ENCODE measurements around the gene SKIC2.
A peak's percentile ranks its signal among the peaks of the same experiment; 100 is the strongest.
"Not testable (repeated sequence)": the region's sequence is repeated elsewhere in the genome, so short reads cannot be mapped to it uniquely, and the experiment has no call there.

SKIC2 gene
- 115 to 144 (median 125) reads per million in 3 donors for total RNA-seq

- no peaks in the 10 kb centered on the region for H3K9me3 ChIP-seq (ENCODE audit: control insufficient read depth, low read length)
- H3K4me1 ChIP-seq (ENCODE audit: control insufficient read depth, insufficient read depth, low read length, poor library complexity, severe bottlenecking) = peaks cover 14% of the 10 kb centered on the region
- peak within 1 kb of the TSS; percentile 77 for H3K4me3 ChIP-seq (ENCODE audit: insufficient read depth, low read depth, low read length, poor library complexity, severe bottlenecking)
- H3K27ac ChIP-seq (ENCODE audit: insufficient read depth, low read length, poor library complexity, severe bottlenecking) = peak within 1 kb of the TSS; percentile 89
- H3K27me3 ChIP-seq (replicated peaks; ENCODE audit: control insufficient read depth, insufficient read depth, low read length, poor library complexity, severe bottlenecking) = no peaks in the 10 kb centered on the region
- peak; percentile 96 to 98 (median 96) for DNase-seq
- peaks cover 63% of the 10 kb centered on the region for H3K36me3 ChIP-seq (ENCODE audit: control insufficient read depth, insufficient read depth, low read length)
Observed at GRCh38 chr6:31958741-31959739, at the start of gene SKIC2, which contains the start of gene NELFE. Gene SKIC2, plus strand, starts transcription at chr6:31959175. Its CDS starts 18 bp downstream, at chr6:31959193. Gene NELFE, minus strand, starts transcription at chr6:31958971. Its CDS starts 525 bp downstream, at chr6:31958446.

- not testable (repeated sequence) for H3K36me3 ChIP-seq (ENCODE audit: control insufficient read depth, insufficient read depth, low read length); DNase-seq; H3K9me3 ChIP-seq (ENCODE audit: control insufficient read depth, low read length); H3K4me1 ChIP-seq (ENCODE audit: control insufficient read depth, insufficient read depth, low read length, poor library complexity, severe bottlenecking); H3K27me3 ChIP-seq (replicated peaks; ENCODE audit: control insufficient read depth, insufficient read depth, low read length, poor library complexity, severe bottlenecking); H3K27ac ChIP-seq (ENCODE audit: insufficient read depth, low read length, poor library complexity, severe bottlenecking); H3K4me3 ChIP-seq (ENCODE audit: insufficient read depth, low read depth, low read length, poor library complexity, severe bottlenecking)
Observed at GRCh38 chr6:31909298-31909697, 49.7 kb upstream of the SKIC2 start.

GRCh38 chr6:31911826-31912585, 47.0 kb upstream of the SKIC2 start:
- Histone ChIP-seq H3K27ac (ENCODE audit: insufficient read depth, low read length, poor library complexity, severe bottlenecking) (no peak overlapping the region), H3K36me3 (ENCODE audit: control insufficient read depth, insufficient read depth, low read length) (no peaks in the 10 kb centered on the region), H3K4me3 (ENCODE audit: insufficient read depth, low read depth, low read length, poor library complexity, severe bottlenecking) (no peak overlapping the region), H3K9me3 (ENCODE audit: control insufficient read depth, low read length) (no peaks in the 10 kb centered on the region), H3K4me1 (ENCODE audit: control insufficient read depth, insufficient read depth, low read length, poor library complexity, severe bottlenecking) (no peaks in the 10 kb centered on the region), H3K27me3 (replicated peaks; ENCODE audit: control insufficient read depth, insufficient read depth, low read length, poor library complexity, severe bottlenecking) (no peaks in the 10 kb centered on the region)
- no peak for DNase-seq

GRCh38 chr6:31915351-31915750, 43.6 kb upstream of the SKIC2 start:
- H3K4me1 ChIP-seq (ENCODE audit: control insufficient read depth, insufficient read depth, low read length, poor library complexity, severe bottlenecking) = no peaks in the 10 kb centered on the region
- no peak for DNase-seq
- no peak overlapping the region for H3K4me3 ChIP-seq (ENCODE audit: insufficient read depth, low read depth, low read length, poor library complexity, severe bottlenecking)
- no peak overlapping the region for H3K27ac ChIP-seq (ENCODE audit: insufficient read depth, low read length, poor library complexity, severe bottlenecking)
- H3K27me3 ChIP-seq (replicated peaks; ENCODE audit: control insufficient read depth, insufficient read depth, low read length, poor library complexity, severe bottlenecking) = no peaks in the 10 kb centered on the region
- no peaks in the 10 kb centered on the region for H3K9me3 ChIP-seq (ENCODE audit: control insufficient read depth, low read length)
- no peaks in the 10 kb centered on the region for H3K36me3 ChIP-seq (ENCODE audit: control insufficient read depth, insufficient read depth, low read length)

- Histone ChIP-seq H3K4me3 (ENCODE audit: insufficient read depth, low read depth, low read length, poor library complexity, severe bottlenecking) (no peak overlapping the region), H3K27ac (ENCODE audit: insufficient read depth, low read length, poor library complexity, severe bottlenecking) (no peak overlapping the region), H3K27me3 (replicated peaks; ENCODE audit: control insufficient read depth, insufficient read depth, low read length, poor library complexity, severe bottlenecking) (no peaks in the 10 kb centered on the region), H3K9me3 (ENCODE audit: control insufficient read depth, low read length) (no peaks in the 10 kb centered on the region), H3K4me1 (ENCODE audit: control insufficient read depth, insufficient read depth, low read length, poor library complexity, severe bottlenecking) (no peaks in the 10 kb centered on the region), H3K36me3 (ENCODE audit: control insufficient read depth, insufficient read depth, low read length) (no peaks in the 10 kb centered on the region)
- DNase-seq = no peak
Observed at GRCh38 chr6:31915756-31916155, 43.2 kb upstream of the SKIC2 start.

- Histone ChIP-seq H3K27me3 (replicated peaks; ENCODE audit: control insufficient read depth, insufficient read depth, low read length, poor library complexity, severe bottlenecking) (no peaks in the 10 kb centered on the region), H3K36me3 (ENCODE audit: control insufficient read depth, insufficient read depth, low read length) (no peaks in the 10 kb centered on the region), H3K9me3 (ENCODE audit: control insufficient read depth, low read length) (no peaks in the 10 kb centered on the region), H3K4me1 (ENCODE audit: control insufficient read depth, insufficient read depth, low read length, poor library complexity, severe bottlenecking) (no peaks in the 10 kb centered on the region), H3K4me3 (ENCODE audit: insufficient read depth, low read depth, low read length, poor library complexity, severe bottlenecking) (no peak overlapping the region), H3K27ac (ENCODE audit: insufficient read depth, low read length, poor library complexity, severe bottlenecking) (no peak overlapping the region)
- DNase-seq = no peak
Observed at GRCh38 chr6:31918069-31918720, 40.8 kb upstream of the SKIC2 start.

GRCh38 chr6:31919624-31920303, 39.2 kb upstream of the SKIC2 start:
- no peaks in the 10 kb centered on the region for H3K27me3 ChIP-seq (replicated peaks; ENCODE audit: control insufficient read depth, insufficient read depth, low read length, poor library complexity, severe bottlenecking)
- no peak overlapping the region for H3K27ac ChIP-seq (ENCODE audit: insufficient read depth, low read length, poor library complexity, severe bottlenecking)
- no peaks in the 10 kb centered on the region for H3K9me3 ChIP-seq (ENCODE audit: control insufficient read depth, low read length)
- no peaks in the 10 kb centered on the region for H3K4me1 ChIP-seq (ENCODE audit: control insufficient read depth, insufficient read depth, low read length, poor library complexity, severe bottlenecking)
- DNase-seq = no peak
- no peaks in the 10 kb centered on the region for H3K36me3 ChIP-seq (ENCODE audit: control insufficient read depth, insufficient read depth, low read length)
- no peak overlapping the region for H3K4me3 ChIP-seq (ENCODE audit: insufficient read depth, low read depth, low read length, poor library complexity, severe bottlenecking)

- Histone ChIP-seq H3K36me3 (ENCODE audit: control insufficient read depth, insufficient read depth, low read length) (no peaks in the 10 kb centered on the region), H3K9me3 (ENCODE audit: control insufficient read depth, low read length) (no peaks in the 10 kb centered on the region), H3K27me3 (replicated peaks; ENCODE audit: control insufficient read depth, insufficient read depth, low read length, poor library complexity, severe bottlenecking) (no peaks in the 10 kb centered on the region), H3K4me1 (ENCODE audit: control insufficient read depth, insufficient read depth, low read length, poor library complexity, severe bottlenecking) (no peaks in the 10 kb centered on the region), H3K27ac (ENCODE audit: insufficient read depth, low read length, poor library complexity, severe bottlenecking) (no peak overlapping the region), H3K4me3 (ENCODE audit: insufficient read depth, low read depth, low read length, poor library complexity, severe bottlenecking) (no peak overlapping the region)
- DNase-seq = no peak
Observed at GRCh38 chr6:31920811-31921210, 38.2 kb upstream of the SKIC2 start.

GRCh38 chr6:31922942-31923341, 36.0 kb upstream of the SKIC2 start:
- Histone ChIP-seq H3K9me3 (ENCODE audit: control insufficient read depth, low read length) (no peaks in the 10 kb centered on the region), H3K27ac (ENCODE audit: insufficient read depth, low read length, poor library complexity, severe bottlenecking) (no peak overlapping the region), H3K4me3 (ENCODE audit: insufficient read depth, low read depth, low read length, poor library complexity, severe bottlenecking) (no peak overlapping the region), H3K36me3 (ENCODE audit: control insufficient read depth, insufficient read depth, low read length) (no peaks in the 10 kb centered on the region), H3K4me1 (ENCODE audit: control insufficient read depth, insufficient read depth, low read length, poor library complexity, severe bottlenecking) (no peaks in the 10 kb centered on the region), H3K27me3 (replicated peaks; ENCODE audit: control insufficient read depth, insufficient read depth, low read length, poor library complexity, severe bottlenecking) (no peaks in the 10 kb centered on the region)
- DNase-seq = no peak

Data from effector memory CD4-positive, alpha-beta T cell (primary cell).